H1 (cell line): ENCODE data around the gene MMP20. TPM values are rescaled to one million over a fixed set of nuclear protein-coding genes. Genes with fewer than 3 reads are reported as not detected.

Source experiments
- BRCA1 ChIP-seq: IDR thresholded peaks from 2 replicates; pipeline ENCODE4 v1.6.1; 2012; ENCODE audit warnings: low read depth, low read length, improper control_type of control experiment
- CBX5 ChIP-seq: fragments of 300-800, 300-1000 bp; sonication (generic); IDR thresholded peaks from 2 replicates; pipeline ENCODE4 v1.7.1; 2016; ENCODE audit warnings: antibody characterized with exemption, low read length, low read depth
- EZH2 ChIP-seq: fragments of 200-600 bp; sonication (generic); IDR thresholded peaks from 2 replicates; pipeline ENCODE4 v1.7.1; 2012; ENCODE audit warnings: low read depth, mild to moderate bottlenecking, moderate library complexity, low read length, inconsistent platforms; ENCODE audit not compliant: severe bottlenecking
- KDM5A ChIP-seq: fragments of 200-600 bp; IDR thresholded peaks from 2 replicates; pipeline ENCODE4 v1.7.1; 2012; ENCODE audit warnings: mild to moderate bottlenecking, low read length, inconsistent platforms, mixed read lengths
- SP1 ChIP-seq: IDR thresholded peaks from 2 replicates; pipeline ENCODE4 v1.6.1; 2011; ENCODE audit warnings: low read depth, low read length
- TCF12 ChIP-seq: IDR thresholded peaks from 2 replicates; pipeline ENCODE4 v1.6.1; 2011; ENCODE audit warnings: low read depth, mild to moderate bottlenecking, low read length
- TEAD4 ChIP-seq: IDR thresholded peaks from 2 replicates; pipeline ENCODE4 v1.6.1; 2012; ENCODE audit warnings: low read depth, low read length, inconsistent platforms, mixed read lengths
- polyA plus RNA-seq, 7 experiments: library from polyadenylated mRNA; depleted of rRNA in 3 of 7; stranded (reverse) in 5 of 7; unstranded in 2 of 7; fragments of >200 nt in 5 of 7; fragments of 200-250 nt in 2 of 7; gene quantifications; 1 replicate in 5 of 7; 2 replicates in 1 of 7; 4 replicates in 1 of 7; pipeline versions ENCODE4 v1.2.1 to v1.2.3, GENCODE V29; 2011 to 2013; ENCODE audit warnings: missing spikeins in 2 of 7, mixed read lengths in 2 of 7
- total RNA-seq: library from RNA; stranded (reverse); fragmentation: NEBNext Ultra II Directional; extraction: Animal tissue kit (Norgen Biotek cat#: 25700); gene quantifications from 2 replicates; pipeline ENCODE4 v1.2.1, GENCODE V29; 2021

MMP20 gene
- total and polyA plus RNA-seq, 2 of the 8 experiments (the other 6 are each of a cell fraction or from before 2014, with no cell fraction given) = not detected

DNA sequence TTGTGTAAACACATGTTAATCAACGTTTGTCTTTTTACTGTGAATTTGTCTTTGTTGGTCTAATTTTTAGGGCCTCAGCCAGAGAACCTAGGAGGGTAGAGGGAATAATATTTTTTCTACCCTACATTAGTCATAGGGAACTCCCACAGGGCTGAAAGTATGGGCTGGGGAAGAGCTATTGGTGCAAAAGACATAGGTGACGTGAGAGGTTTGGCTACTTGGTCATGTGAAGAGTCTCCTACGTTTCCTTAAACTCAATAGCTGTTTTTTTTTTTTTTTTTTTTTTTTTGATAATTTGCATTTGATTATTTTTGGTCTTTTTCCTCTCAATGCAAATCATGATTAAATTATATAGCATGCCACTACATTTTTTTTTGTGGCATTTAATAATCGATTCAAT lies 78.7 kb downstream of the MMP20 start (continued):
- no peak for TF ChIP-seq TCF12
- no peak for TF ChIP-seq EZH2
- TF ChIP-seq SP1 = no peak
- TF ChIP-seq CBX5 = no peak
- no peak for TF ChIP-seq BRCA1
- no peak for TF ChIP-seq KDM5A
- no peak for TF ChIP-seq TEAD4
